NCI-H446 (cell line): ENCODE data around the gene PIEZO1.
"Not testable (repeated sequence)": the region's sequence is repeated elsewhere in the genome, so short reads cannot be mapped to it uniquely, and the experiment has no call there.

Source experiments
- DNase-seq, 2 experiments: peaks; one replicate each; lab custom pipeline; 2025; lab: John Stamatoyannopoulos, UW

The PIEZO1 gene

GRCh38 chr16:88783391-88784073 is 1.5 kb downstream of the PIEZO1 start:
- DNase-seq = peak in 1 of 2 experiments; percentile 42

- DNase-seq = no peak
These were observed 2.3 kb downstream of the PIEZO1 start for GRCh38 chr16:88782454-88783390.

DNA sequence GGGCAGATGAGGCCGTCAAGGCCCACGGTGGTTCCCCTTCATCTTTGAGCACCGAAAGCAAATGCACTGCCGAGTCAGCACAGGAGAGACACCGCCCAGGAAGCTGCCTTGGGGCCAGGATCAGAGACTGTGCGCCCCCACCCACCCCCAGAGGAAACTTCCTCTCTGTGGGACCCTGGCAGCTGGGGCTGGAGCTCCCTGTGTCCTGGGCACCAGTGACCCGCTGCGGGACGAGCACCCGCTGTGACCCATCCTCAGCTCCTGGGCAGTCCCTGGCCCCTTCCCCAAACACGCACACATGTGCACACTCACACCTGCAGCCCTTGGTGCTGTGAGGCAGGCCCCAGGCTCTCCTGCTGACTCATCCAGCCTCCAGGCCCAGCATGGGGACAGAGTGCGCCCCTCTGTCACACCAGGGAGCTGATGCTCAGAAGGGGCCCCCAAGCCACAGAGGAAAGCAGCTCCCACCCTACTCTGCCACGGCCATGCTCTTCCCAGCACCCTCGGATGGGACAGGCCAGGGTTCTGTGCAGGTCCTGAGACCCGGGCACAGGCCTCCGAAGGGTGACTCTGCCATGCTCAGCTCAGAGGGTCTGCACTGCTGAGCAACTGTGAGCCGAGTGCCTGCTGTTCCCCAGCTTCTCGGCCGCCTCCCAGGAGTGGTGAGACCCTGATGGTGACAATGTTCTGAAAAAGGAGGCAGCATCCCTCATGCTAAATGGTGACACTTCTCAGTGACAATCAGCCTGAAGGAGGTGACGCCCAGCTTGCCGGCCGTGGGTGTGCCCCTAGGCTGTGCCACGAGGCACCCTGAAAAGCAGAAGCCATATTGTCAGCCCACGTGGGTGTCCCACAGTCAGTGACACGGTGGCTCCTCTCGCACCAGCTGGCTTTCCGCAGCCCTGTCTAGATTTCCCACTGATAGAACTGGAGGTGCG is 3.6 kb downstream of the PIEZO1 start:
- no peak for DNase-seq

GRCh38 chr16:88780142-88781062 is 4.6 kb downstream of the PIEZO1 start:
- no peak for DNase-seq

- DNase-seq = no peak
These were observed 5.4 kb downstream of the PIEZO1 start for GRCh38 chr16:88779406-88780141.

- no peak for DNase-seq
These were observed 6.4 kb downstream of the PIEZO1 start for GRCh38 chr16:88778541-88779065.

- no peak for DNase-seq
These were observed 6.8 kb downstream of the PIEZO1 start for GRCh38 chr16:88778271-88778525.

GRCh38 chr16:88777471-88778270 is 7.3 kb downstream of the PIEZO1 start:
- DNase-seq = no peak

DNA sequence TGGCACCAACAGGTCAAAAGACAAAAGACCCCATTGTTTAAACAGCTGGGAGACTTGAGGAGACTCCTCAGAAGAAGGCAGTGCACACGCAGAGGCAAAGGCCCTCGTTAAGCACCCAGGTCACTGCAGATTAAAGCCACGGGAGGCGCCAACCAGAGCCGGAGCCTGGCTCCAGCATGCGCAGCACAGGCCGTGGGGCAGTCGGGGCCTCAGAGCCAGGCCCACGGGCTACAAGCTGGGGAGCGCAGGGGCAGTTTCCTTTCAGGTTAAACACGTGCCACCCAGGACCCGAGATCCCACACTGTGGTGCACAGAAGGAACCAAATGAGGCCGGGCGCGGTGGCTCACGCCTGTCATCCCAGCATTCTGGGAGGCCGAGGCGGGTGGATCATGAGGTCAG is 9.2 kb downstream of the PIEZO1 start:
- no peak for DNase-seq

DNA sequence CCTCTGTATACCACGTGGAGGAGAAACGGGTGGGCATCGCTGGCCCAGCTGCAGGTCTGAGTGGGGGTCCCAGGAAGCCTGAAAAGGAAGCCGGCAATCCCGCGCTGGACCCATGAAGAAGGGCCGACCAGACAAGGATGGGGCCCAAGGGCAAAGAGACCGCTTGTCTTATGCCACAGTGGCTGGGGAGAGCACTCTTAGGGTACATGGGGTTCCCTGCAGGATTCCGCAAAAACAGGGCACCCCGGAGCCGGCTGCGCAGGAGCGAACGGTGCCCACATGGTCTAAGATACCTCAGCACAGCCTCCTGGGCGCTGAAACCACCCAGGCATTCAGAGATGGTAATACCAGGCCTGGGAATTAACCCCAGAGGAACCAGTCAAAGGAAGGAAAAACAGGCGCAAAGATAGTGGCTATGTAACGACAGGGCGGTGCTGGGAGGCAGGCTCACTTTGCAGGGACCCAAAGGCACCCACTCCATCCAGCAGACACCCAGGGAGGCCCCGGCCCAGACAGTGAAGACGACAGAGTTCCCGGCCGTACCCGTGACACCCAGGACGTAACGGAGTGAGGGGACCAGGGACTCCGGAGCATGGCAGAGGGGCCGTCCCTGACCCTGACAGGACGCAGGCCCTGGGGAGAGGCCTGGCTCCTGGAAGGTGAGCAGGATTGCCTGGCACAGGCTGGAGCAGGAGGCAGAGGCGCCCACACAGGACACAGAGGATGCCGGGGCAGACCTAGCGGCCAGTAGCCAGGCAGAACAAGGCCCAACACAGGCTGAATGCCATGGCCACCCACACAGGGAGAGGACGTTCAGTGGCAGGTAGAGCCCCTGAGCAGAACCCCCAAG is 10.3 kb downstream of the PIEZO1 start:
- no peak for DNase-seq

DNA sequence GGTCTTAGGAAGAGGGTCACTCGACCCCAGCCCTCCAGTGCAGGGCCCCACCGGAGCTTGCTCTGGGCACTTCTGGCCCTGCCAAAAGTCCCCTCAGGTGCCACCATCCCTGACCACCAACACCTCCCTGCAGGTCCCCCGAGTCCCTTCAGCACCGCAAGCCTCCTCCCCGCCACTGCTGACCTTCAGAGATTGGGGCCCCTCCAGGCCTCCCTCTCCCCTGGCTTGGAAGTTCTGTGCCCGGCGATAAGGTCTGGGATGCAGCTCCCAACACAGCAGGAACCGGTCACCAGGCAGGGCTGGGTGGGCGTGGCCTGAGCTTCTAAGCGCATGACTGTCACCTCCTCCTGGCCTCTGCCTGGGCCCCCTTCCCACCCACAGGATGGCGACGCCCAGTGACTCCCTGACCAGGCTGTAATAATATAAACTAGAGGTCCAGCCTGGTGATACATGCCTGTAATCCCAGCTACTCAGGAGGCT is 11.2 kb downstream of the PIEZO1 start:
- no peak for DNase-seq

GRCh38 chr16:88772871-88773811 is 11.9 kb downstream of the PIEZO1 start:
- peak; percentile 61 to 86 for DNase-seq

DNA sequence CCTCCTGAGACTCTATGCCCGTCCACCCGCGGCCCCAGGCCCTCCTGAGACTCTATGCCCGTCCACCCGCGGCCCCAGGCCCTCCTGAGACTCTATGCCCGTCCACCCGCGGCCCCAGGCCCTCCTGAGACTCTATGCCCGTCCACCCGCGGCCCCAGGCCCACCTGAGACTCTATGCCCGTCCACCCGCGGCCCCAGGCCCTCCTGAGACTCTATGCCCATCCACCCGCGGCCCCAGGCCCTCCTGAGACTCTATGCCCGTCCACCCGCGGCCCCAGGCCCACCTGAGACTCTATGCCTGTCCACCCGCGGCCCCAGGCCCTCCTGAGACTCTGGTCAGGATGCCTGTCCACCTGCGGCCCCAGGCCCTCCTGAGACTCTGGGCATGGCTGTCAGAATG is 13.2 kb downstream of the PIEZO1 start:
- not testable (repeated sequence) for DNase-seq

GRCh38 chr16:88771294-88771772 is 13.7 kb downstream of the PIEZO1 start:
- no peak for DNase-seq

- DNase-seq = no peak
These were observed 14.3 kb downstream of the PIEZO1 start for GRCh38 chr16:88770461-88771293.
